Progenitor cell of endocrine pancreas (in vitro differentiated cells): Measurements from ENCODE around the gene PLA2G2E. TPM values are rescaled to one million over a fixed set of nuclear protein-coding genes. Genes with fewer than 3 reads are reported as not detected.

Experiments
- DNase-seq: peaks from one replicate; pipeline ENCODE4 v3.0.0; 2021; ENCODE audit warnings: low spot score; ENCODE audit not compliant: unreplicated experiment
- H3K27ac Mint-ChIP-seq: 2 replicates; pipeline ENCODE4 v1.8.0; 2021; ENCODE audit warnings: mild to moderate bottlenecking, moderate library complexity, mixed read lengths
- H3K27me3 Mint-ChIP-seq: 2 replicates; pipeline ENCODE4 v1.8.0; 2021; ENCODE audit warnings: mixed read lengths
- H3K36me3 Mint-ChIP-seq: 2 replicates; pipeline ENCODE4 v1.8.0; 2022; ENCODE audit warnings: mixed read lengths; ENCODE audit not compliant: insufficient read depth
- H3K4me1 Mint-ChIP-seq: 2 replicates; pipeline ENCODE4 v1.8.0; 2021; ENCODE audit warnings: low read depth, mixed read lengths
- H3K4me3 Mint-ChIP-seq: 2 replicates; pipeline ENCODE4 v1.8.0; 2021; ENCODE audit warnings: low read depth, mild to moderate bottlenecking, moderate library complexity, mixed read lengths
- H3K9me3 Mint-ChIP-seq: 2 replicates; pipeline ENCODE4 v1.8.0; 2021; ENCODE audit warnings: low read depth, mixed read lengths
- total RNA-seq: library from RNA; stranded (reverse); gene quantifications from 2 replicates; pipeline ENCODE4 v1.2.1, GENCODE V29; 2021
- TF ChIP-seq, protein P1 (sequence below): fragments of 200-600 bp; sonication (generic); IDR thresholded peaks from one replicate; pipeline ENCODE4 v1.5.0; 2021; ENCODE audit warnings: antibody characterized with exemption, mild to moderate bottlenecking; ENCODE audit not compliant: unreplicated experiment

Gene PLA2G2E
- total RNA-seq, 1 donor from 2014 or later: not detected

DNA sequence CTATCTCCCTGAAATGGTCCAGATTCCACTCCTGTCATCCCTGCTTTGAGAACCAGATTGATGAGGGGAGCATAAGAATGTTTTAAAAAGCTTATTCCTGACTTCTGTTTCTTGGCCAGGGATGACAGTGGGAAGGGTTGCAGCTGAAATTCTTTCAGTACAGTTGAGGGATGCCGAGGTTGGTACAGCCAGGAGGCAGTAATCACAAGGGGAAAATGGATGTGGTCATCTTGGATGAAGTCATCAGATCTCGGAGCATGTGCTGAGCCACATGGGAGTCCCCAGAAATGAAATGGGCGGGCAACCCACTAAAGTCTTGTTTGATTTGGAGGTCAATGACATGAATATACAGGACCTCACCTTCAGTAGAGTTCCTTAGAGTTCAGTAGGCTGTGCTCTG is 18.7 kb upstream of the PLA2G2E start:
- Mint-ChIP-seq H3K4me1 (peaks cover 16% of the 10 kb centered on the region), H3K9me3 (peaks cover 7% of the 10 kb centered on the region), H3K36me3 (no peaks in the 10 kb centered on the region), H3K27ac (no peak overlapping the region), H3K4me3 (no peak overlapping the region), H3K27me3 (peaks cover 10% of the 10 kb centered on the region)
- DNase-seq: no peak
- TF ChIP-seq, protein P1, sequence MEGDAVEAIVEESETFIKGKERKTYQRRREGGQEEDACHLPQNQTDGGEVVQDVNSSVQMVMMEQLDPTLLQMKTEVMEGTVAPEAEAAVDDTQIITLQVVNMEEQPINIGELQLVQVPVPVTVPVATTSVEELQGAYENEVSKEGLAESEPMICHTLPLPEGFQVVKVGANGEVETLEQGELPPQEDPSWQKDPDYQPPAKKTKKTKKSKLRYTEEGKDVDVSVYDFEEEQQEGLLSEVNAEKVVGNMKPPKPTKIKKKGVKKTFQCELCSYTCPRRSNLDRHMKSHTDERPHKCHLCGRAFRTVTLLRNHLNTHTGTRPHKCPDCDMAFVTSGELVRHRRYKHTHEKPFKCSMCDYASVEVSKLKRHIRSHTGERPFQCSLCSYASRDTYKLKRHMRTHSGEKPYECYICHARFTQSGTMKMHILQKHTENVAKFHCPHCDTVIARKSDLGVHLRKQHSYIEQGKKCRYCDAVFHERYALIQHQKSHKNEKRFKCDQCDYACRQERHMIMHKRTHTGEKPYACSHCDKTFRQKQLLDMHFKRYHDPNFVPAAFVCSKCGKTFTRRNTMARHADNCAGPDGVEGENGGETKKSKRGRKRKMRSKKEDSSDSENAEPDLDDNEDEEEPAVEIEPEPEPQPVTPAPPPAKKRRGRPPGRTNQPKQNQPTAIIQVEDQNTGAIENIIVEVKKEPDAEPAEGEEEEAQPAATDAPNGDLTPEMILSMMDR: no peak

DNA sequence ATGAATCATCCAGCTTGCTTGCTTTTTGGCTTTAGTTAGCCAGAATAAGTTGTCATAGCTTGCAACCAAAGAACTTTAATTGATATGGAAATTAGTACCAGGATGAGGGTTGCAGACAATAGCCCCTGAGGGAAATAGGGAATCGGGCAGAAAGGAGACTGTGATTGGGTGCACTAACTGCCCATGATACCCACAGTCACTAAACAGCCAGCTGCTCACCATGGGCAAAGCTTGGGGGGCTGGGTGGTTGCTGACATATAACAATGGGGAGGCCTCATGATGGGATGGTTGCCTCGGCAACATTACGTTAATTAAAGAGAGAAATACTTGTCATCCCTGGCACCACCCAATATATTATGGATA is 17.8 kb upstream of the PLA2G2E start:
- Mint-ChIP-seq H3K36me3 (no peaks in the 10 kb centered on the region), H3K9me3 (peaks cover 7% of the 10 kb centered on the region), H3K4me3 (no peak overlapping the region), H3K4me1 (peaks cover 10% of the 10 kb centered on the region), H3K27ac (no peak overlapping the region), H3K27me3 (peaks cover 5% of the 10 kb centered on the region)
- no peak for DNase-seq
- TF ChIP-seq, protein P1: no peak

DNA sequence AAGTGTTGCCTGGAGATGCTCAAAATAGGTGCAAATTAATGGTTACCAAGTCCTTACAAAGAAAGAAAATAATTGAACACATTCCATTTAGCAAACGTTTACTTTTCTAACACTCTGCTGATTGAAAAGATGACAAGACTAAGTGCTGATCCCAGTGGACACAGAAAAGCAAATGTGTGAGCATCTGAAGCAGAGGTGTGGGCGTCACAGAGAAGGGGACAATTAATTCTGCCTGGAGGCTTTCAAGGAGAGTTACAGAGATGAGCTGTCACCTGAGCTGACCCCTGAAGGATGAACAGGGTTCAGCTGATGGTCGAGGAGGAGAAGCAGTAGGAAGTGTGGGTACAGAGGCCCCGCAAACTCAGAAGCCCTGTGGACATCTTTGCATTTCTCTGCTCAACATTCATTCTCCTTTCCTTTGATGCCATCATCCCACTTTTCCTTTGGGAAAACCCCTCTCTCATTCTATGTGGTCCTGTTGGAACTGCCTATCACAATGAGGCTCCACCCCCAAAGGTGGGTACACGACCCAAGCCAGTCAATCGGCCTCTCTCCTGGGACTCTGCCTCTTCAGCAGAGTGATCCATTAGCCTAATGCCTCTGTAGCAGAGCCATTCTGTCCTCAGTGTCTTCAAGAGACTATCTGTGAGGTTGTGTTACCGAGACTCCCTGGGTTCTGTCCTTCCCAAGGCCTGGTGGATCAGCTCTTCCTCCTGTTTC is 17.2 kb upstream of the PLA2G2E start:
- Mint-ChIP-seq H3K9me3 (peaks cover 7% of the 10 kb centered on the region), H3K27me3 (peaks cover 3% of the 10 kb centered on the region), H3K27ac (no peak overlapping the region), H3K36me3 (no peaks in the 10 kb centered on the region), H3K4me3 (no peak overlapping the region), H3K4me1 (peaks cover 7% of the 10 kb centered on the region)
- TF ChIP-seq, protein P1: no peak
- DNase-seq: no peak

DNA sequence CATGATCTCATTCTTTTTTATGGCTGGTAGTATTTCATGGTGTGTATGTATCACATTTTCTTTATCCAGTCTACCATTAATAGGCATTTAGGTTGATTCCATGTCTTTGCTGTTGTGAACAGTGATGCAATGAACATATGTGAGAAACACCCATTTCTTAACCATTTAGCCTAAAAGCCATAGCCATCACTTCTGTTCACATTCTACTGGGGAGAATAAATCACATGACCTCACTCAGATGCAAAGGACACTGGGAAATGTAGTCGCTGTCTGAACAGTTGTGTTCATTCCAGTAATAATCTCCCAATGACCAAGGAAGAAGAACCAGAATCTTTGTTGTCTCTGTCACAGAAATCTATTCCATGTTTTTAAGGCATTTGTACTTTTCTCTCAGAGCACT is 15.1 kb upstream of the PLA2G2E start:
- Mint-ChIP-seq H3K4me1 (peaks cover 7% of the 10 kb centered on the region), H3K9me3 (peaks cover 5% of the 10 kb centered on the region), H3K27me3 (no peaks in the 10 kb centered on the region), H3K36me3 (no peaks in the 10 kb centered on the region), H3K27ac (no peak overlapping the region), H3K4me3 (no peak overlapping the region)
- no peak for DNase-seq
- TF ChIP-seq, protein P1: no peak

DNA sequence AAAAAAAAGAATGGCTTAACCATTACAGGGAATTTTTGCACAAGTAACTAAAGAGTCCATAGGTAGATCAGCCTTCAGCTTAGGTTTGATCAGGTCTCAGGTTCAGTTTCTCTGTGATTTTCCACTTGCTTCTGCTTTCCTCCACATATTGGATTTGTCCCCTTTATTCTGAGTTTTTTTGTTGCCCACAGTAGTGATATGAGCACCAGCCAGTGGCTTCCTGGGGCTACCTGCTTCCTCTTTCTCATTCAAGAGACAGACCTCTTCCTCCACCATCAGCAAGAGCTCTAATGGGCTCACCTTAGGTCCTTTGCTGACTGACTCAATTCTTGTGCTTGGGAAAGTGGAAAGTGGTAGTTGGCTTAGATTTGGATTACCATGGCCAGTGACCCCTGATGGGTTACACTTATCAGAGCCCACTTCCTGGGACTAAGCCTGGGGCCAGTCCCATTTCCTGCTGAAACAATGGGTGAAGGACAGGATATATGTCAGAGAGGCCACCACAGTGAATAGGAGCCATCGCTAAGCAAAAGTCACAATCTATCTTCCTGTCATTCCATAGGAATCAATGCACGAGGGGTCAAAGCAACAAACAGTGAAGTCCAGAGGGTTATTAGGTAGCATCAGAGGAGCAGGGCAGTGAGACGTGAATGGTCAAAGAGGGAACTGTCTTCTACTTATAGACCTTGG is 12.8 kb upstream of the PLA2G2E start:
- no peak for DNase-seq
- TF ChIP-seq, protein P1: no peak
- H3K4me1 Mint-ChIP-seq: peaks cover 7% of the 10 kb centered on the region
- peaks cover 22% of the 10 kb centered on the region for H3K9me3 Mint-ChIP-seq
- peaks cover 3% of the 10 kb centered on the region for H3K36me3 Mint-ChIP-seq
- no peak overlapping the region for H3K27ac Mint-ChIP-seq
- no peak overlapping the region for H3K4me3 Mint-ChIP-seq
- H3K27me3 Mint-ChIP-seq: no peaks in the 10 kb centered on the region
